Amygdala (tissue), 56 donors: ENCODE data around the gene MST1.

Source experiments
- DNase-seq, 56 donors: peaks; one replicate each; lab custom pipeline; 2025; lab: John Stamatoyannopoulos, UW

Gene MST1

GRCh38 chr3:49641921-49642707 lies 47.2 kb downstream of the MST1 start:
- no peak for DNase-seq

DNA sequence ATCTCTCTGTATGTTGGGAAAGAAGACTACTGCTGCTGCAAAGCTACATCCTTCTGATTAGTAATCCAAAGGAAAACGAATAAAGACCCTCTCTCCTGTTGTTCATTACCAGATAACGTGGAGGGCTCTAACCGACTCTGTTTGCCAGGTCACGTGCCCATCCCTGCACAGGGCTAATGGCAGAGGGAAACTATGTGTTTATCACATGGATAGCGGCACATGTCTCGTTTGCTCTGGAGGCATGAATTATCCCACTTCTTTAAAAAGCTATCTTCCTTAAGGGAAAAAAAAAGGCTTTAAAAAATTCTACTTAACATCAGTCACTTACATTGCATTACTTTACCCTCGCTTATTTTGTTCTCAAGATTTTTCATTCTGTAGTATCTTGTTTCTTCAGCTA lies 48.0 kb downstream of the MST1 start:
- DNase-seq, result no peak

GRCh38 chr3:49639551-49639950 lies 49.7 kb downstream of the MST1 start:
- no peak for DNase-seq

DNA sequence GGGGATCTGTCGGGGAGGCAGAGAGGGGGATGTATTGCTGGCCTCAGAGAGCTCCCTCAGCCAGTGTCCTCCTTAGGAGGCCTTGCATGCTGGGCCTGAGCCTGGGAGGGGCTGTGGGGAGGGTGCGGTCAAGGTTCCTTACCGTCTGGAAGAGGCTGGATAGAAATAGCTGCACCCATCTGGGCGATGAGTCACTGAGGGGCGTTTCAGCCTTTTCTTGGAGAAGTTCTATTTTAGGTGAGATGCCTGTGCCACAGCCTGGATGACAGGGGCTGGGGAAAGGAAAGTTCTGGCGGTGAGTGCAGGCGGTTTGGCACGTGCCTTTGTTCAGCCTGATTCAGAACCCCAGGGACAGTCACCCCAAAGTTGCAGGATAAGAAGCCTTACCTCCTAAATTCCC lies 50.8 kb downstream of the MST1 start:
- peak in 26 of 56 donors; percentile 15 to 75 (median 35) for DNase-seq

DNA sequence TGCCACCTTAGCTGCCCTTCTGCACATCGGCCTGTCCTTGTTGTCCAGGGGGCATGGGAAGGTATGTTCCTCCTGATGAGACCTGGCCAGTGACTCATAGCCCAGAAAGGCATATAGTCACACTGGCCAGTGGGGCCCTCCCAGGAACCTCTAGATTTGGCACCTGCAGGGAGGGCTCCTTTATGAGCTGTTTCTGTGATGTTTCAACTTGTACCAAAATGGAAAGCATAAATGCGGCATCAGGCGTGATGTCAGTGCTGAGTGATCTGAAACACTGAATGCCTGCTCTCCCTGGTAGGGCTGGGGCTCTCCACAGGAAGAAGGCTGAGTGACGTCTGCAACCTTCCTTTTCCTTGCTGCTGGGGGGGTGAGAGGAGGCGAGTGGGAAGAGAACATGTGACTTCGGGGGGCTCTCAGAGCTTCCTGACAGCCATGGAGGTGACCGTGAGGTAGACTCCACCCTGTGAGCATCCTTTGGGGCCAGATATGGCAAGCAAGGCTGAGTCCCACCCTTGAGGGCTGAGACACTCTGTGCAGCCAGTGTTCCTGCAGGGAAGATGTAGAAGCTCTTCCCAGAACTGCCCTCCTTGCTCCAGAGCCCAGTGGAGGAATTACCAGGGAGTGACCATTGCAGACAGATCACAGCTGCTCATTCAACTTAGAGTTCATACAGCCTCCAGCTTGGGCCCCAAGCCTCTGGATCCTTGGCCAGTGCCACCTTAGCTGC lies 52.2 kb downstream of the MST1 start:
- peak in 8 of 56 donors; percentile 12 to 56 (median 38) for DNase-seq

- no peak for DNase-seq
These were observed 54.5 kb downstream of the MST1 start for GRCh38 chr3:49634736-49635135.
